Right lobe of liver (tissue), 4 donors: ENCODE data around the gene PARP8.

Source experiments
- POLR2A ChIP-seq: fragments of 450-650 bp; IDR thresholded peaks from one replicate; pipeline ENCODE4 v1.6.1; 2017; ENCODE audit warnings: antibody characterized with exemption, mild to moderate bottlenecking
- TF ChIP-seq, protein P1 (sequence below), 4 donors: fragments of 200-600 bp in 3 of 4; fragments of 450-650 bp in 1 of 4; IDR thresholded peaks; one replicate each; pipeline versions ENCODE4 v1.5.1 to v1.8.0; 2016 to 2022; ENCODE audit warnings: antibody characterized with exemption in 4 of 4, mild to moderate bottlenecking in 2 of 4
- donor health status: DM: no; HTN: no; CAD: no.
- donor health status: DM: no; HTN: no; CAD: no.
- donor health status: DM: no; HTN: yes; CAD: no.

DNA sequence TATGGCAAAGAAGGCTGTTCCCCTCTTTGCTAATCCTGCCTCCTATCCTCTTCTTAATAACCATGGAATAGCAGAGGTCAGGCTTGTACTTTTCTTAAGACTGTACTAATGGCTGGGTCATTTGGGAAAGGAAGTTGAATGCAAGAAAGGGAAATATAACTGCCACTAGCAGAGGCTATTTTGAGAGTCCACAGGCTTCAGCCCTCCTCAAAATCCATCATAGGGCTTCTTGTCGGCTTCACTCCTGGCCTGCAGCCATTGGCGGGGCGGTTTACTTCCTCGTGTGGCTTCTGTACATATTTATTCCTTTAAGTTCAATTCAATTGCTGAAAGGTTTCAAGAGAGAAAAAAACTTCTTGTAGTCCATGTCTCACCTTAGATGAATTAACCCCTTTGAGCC, 2.8 kb upstream of the PARP8 start:
- TF ChIP-seq, protein P1, sequence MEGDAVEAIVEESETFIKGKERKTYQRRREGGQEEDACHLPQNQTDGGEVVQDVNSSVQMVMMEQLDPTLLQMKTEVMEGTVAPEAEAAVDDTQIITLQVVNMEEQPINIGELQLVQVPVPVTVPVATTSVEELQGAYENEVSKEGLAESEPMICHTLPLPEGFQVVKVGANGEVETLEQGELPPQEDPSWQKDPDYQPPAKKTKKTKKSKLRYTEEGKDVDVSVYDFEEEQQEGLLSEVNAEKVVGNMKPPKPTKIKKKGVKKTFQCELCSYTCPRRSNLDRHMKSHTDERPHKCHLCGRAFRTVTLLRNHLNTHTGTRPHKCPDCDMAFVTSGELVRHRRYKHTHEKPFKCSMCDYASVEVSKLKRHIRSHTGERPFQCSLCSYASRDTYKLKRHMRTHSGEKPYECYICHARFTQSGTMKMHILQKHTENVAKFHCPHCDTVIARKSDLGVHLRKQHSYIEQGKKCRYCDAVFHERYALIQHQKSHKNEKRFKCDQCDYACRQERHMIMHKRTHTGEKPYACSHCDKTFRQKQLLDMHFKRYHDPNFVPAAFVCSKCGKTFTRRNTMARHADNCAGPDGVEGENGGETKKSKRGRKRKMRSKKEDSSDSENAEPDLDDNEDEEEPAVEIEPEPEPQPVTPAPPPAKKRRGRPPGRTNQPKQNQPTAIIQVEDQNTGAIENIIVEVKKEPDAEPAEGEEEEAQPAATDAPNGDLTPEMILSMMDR (IDR thresholded peaks at IDR 0.05), result no peak
- no peak for TF ChIP-seq POLR2A
